PC-3 (cell line): Measurements from ENCODE around the gene PRKN. TPM values are rescaled to one million over a fixed set of nuclear protein-coding genes. Genes with fewer than 3 reads are reported as not detected.

Experiments
- ATAC-seq: fragments of 200-7000 bp; cut with Tn5 transposase; 2 replicates; pipeline ENCODE4 v1.9.1; 2020; ENCODE audit warnings: mild to moderate bottlenecking, moderate library complexity
- BruUV-seq: library from RNA; stranded (reverse); fragments of 400-500 nt; replicated peaks from 2 replicates; lab custom pipeline; 2021; lab: Mats Ljungman, UMichigan
- CTCF ChIA-PET: fragments of 300-600 bp; sonication (Branson Sonifier 250); formaldehyde crosslinking; loops from one replicate; lab custom pipeline; 2022; ENCODE audit warnings: antibody characterized with exemption; lab: Charles Lee
- POLR2A ChIA-PET: fragments of 300-600 bp; sonication (Branson Sonifier 250); formaldehyde crosslinking; loops from one replicate; lab custom pipeline; 2022; ENCODE audit warnings: antibody characterized with exemption; ENCODE audit not compliant: unreplicated experiment; lab: Charles Lee
- DNase-seq: peaks from one replicate; pipeline ENCODE4 v3.0.0-alpha.2; 2015
- H2AFZ ChIP-seq: fragments of 300-600 bp; sonication (generic); 2 replicates; pipeline ENCODE4 v1.6.0; 2016; ENCODE audit warnings: antibody characterized with exemption, low read length
- H3F3A ChIP-seq: fragments of 300-600 bp; sonication (generic); one replicate; pipeline ENCODE4 v1.6.0; 2017; ENCODE audit warnings: antibody characterized with exemption, low read length, control low read depth, mild to moderate bottlenecking; ENCODE audit not compliant: unreplicated experiment
- H3K27ac ChIP-seq: fragments of 300-600 bp; sonication (generic); 2 replicates; pipeline ENCODE4 v1.5.1; 2016; ENCODE audit warnings: mild to moderate bottlenecking, low read length
- H3K27me3 ChIP-seq: fragments of 300-600 bp; sonication (generic); 2 replicates; pipeline ENCODE4 v1.6.1; 2016; ENCODE audit warnings: low read length, mixed read lengths
- H3K36me3 ChIP-seq: fragments of 300-600 bp; sonication (generic); 2 replicates; pipeline ENCODE4 v1.6.1; 2016; ENCODE audit warnings: low read depth, mixed run types, low read length, mixed read lengths
- H3K4me1 ChIP-seq: fragments of 300-600 bp; sonication (generic); 2 replicates; pipeline ENCODE4 v1.5.1; 2016; ENCODE audit warnings: low read length; ENCODE audit not compliant: insufficient read depth
- H3K4me2 ChIP-seq: fragments of 300-600 bp; sonication (generic); 2 replicates; pipeline ENCODE4 v1.6.0; 2016; ENCODE audit warnings: low read length
- H3K4me3 ChIP-seq: fragments of 300-600 bp; sonication (generic); 2 replicates; pipeline ENCODE4 v1.5.1; 2016; ENCODE audit warnings: mild to moderate bottlenecking, low read length, mixed read lengths
- H3K79me2 ChIP-seq: fragments of 300-600 bp; sonication (generic); 2 replicates; pipeline ENCODE4 v1.6.1; 2017; ENCODE audit warnings: low read length, mixed read lengths
- H3K9ac ChIP-seq: fragments of 300-600 bp; sonication (generic); 2 replicates; pipeline ENCODE4 v1.6.0; 2016; ENCODE audit warnings: mild to moderate bottlenecking, low read length
- H3K9me2 ChIP-seq: fragments of 300-600 bp; sonication (generic); replicated peaks from 2 replicates; pipeline ENCODE4 v1.6.1; 2016; ENCODE audit warnings: mixed run types, low read length, mixed read lengths
- H3K9me3 ChIP-seq: fragments of 300-600 bp; sonication (generic); 2 replicates; pipeline ENCODE4 v1.6.1; 2016; ENCODE audit warnings: low read length, mixed read lengths
- H4K20me1 ChIP-seq: fragments of 300-600 bp; sonication (generic); 2 replicates; pipeline ENCODE4 v1.6.1; 2016; ENCODE audit warnings: low read length, mixed read lengths
- CTCF ChIP-seq: fragments of 300-600 bp; sonication (generic); conservative IDR thresholded peaks from 2 replicates; pipeline ENCODE4 v1.5.1; 2017; ENCODE audit warnings: antibody characterized with exemption, low read depth, mild to moderate bottlenecking, low read length
- EZH2 ChIP-seq: fragments of 300-600 bp; sonication (generic); IDR thresholded peaks from one replicate; pipeline ENCODE4 v1.6.1; 2017; ENCODE audit warnings: antibody characterized with exemption, mild to moderate bottlenecking, low read length; ENCODE audit not compliant: unreplicated experiment
- EZH2phosphoT487 ChIP-seq: fragments of 300-600 bp; sonication (generic); IDR thresholded peaks from 2 replicates; pipeline ENCODE4 v1.6.1; 2018; ENCODE audit warnings: mild to moderate bottlenecking, antibody characterized with exemption, low read length, borderline replicate concordance
- intact Hi-C: fragments of 100-400 bp; cut with micrococcal nuclease; formaldehyde crosslinking; loops from 2 replicates; pipeline ENCODE4 v1.9.0; 2023
- total RNA-seq: library from RNA; depleted of rRNA; stranded (reverse); fragments of >200 nt; gene quantifications from 2 replicates; pipeline ENCODE4 v1.2.3, GENCODE V29; 2014

PRKN gene
- total RNA-seq, 1 experiment from 2014 or later, result not detected

GRCh38 chr6:162710936-162711335 is 16.6 kb downstream of the PRKN start:
- H3K9me3 ChIP-seq, result no peaks in the 10 kb centered on the region
- H4K20me1 ChIP-seq, result no peaks in the 10 kb centered on the region
- no peaks in the 10 kb centered on the region for H3K9me2 ChIP-seq
- H3K79me2 ChIP-seq, result no peaks in the 10 kb centered on the region
- intact Hi-C loops, result no loop called here
- H3F3A ChIP-seq, result no peaks in the 10 kb centered on the region
- no peaks in the 10 kb centered on the region for H3K4me1 ChIP-seq
- no peak overlapping the region for H2AFZ ChIP-seq
- H3K4me2 ChIP-seq, result no peak overlapping the region
- H3K9ac ChIP-seq, result no peak overlapping the region
- H3K4me3 ChIP-seq, result no peak overlapping the region
- DNase-seq (no peak), ATAC-seq (no peak)
- no peaks in the 10 kb centered on the region for H3K36me3 ChIP-seq
- no TSS peak for BruUV-seq
- no peak overlapping the region for H3K27ac ChIP-seq
- no peak for TF ChIP-seq EZH2phosphoT487
- TF ChIP-seq EZH2, result no peak
- TF ChIP-seq CTCF, result no peak
- ChIA-PET CTCF (no interaction called here), POLR2A (no interaction called here)
- H3K27me3 ChIP-seq, result no peaks in the 10 kb centered on the region

- Histone ChIP-seq H3K4me2 (no peak overlapping the region), H3K4me1 (no peaks in the 10 kb centered on the region), H4K20me1 (no peaks in the 10 kb centered on the region), H3K27ac (no peak overlapping the region), H2AFZ (no peak overlapping the region), H3K79me2 (no peaks in the 10 kb centered on the region), H3K27me3 (no peaks in the 10 kb centered on the region), H3K9me3 (no peaks in the 10 kb centered on the region), H3F3A (no peaks in the 10 kb centered on the region), H3K36me3 (no peaks in the 10 kb centered on the region), H3K4me3 (no peak overlapping the region), H3K9ac (no peak overlapping the region), H3K9me2 (no peaks in the 10 kb centered on the region)
- ATAC-seq (no peak), DNase-seq (no peak)
- CTCF ChIA-PET, result no interaction called here
- intact Hi-C loops, result no loop called here
- TF ChIP-seq EZH2, result no peak
- POLR2A ChIA-PET, result no interaction called here
- BruUV-seq, result no TSS peak
Observed at GRCh38 chr6:162710419-162710818, 17.1 kb downstream of the PRKN start.

GRCh38 chr6:162709431-162709830 is 18.1 kb downstream of the PRKN start:
- Histone ChIP-seq H3K4me2 (no peak overlapping the region), H3K36me3 (no peaks in the 10 kb centered on the region), H3K9ac (no peak overlapping the region), H3F3A (no peaks in the 10 kb centered on the region), H3K27ac (no peak overlapping the region), H2AFZ (no peak overlapping the region), H3K9me3 (no peaks in the 10 kb centered on the region), H3K27me3 (no peaks in the 10 kb centered on the region), H3K4me3 (no peak overlapping the region), H3K79me2 (no peaks in the 10 kb centered on the region), H3K9me2 (no peaks in the 10 kb centered on the region), H3K4me1 (no peaks in the 10 kb centered on the region), H4K20me1 (no peaks in the 10 kb centered on the region)
- DNase-seq (no peak), ATAC-seq (no peak)
- intact Hi-C loops, result no loop called here
- POLR2A ChIA-PET, result no interaction called here
- BruUV-seq, result no TSS peak
- TF ChIP-seq EZH2 (no peak), EZH2phosphoT487 (no peak), CTCF (no peak)
- CTCF ChIA-PET, result no interaction called here
